OCI-LY7 (cell line): ENCODE measurements around the gene PLPP4.

Experiments
- CTCF ChIP-seq: fragments of 200-600 bp; sonication (generic); conservative IDR thresholded peaks from 2 replicates; pipeline ENCODE4 v1.5.1; 2014; ENCODE audit warnings: mild to moderate bottlenecking, antibody characterized with exemption, low read length, moderate library complexity, mixed read lengths
- EZH2phosphoT487 ChIP-seq: fragments of 200-600 bp; sonication (generic); IDR thresholded peaks from 2 replicates; pipeline ENCODE4 v1.6.1; 2018; ENCODE audit warnings: low read depth, borderline replicate concordance, mild to moderate bottlenecking, mixed run types, antibody characterized with exemption, low read length, moderate library complexity, mixed read lengths

- TF ChIP-seq CTCF (no peak), EZH2phosphoT487 (no peak)
Observed at GRCh38 chr10:120573355-120573754, 116.3 kb downstream of the PLPP4 start.
